Measurements from ENCODE around the gene DCAF4. TPM values are rescaled to one million over a fixed set of nuclear protein-coding genes. Genes with fewer than 3 reads are reported as not detected.

DCAF4 gene
- total RNA-seq, 1 experiment from 2014 or later, result 20.0 TPM

DNA sequence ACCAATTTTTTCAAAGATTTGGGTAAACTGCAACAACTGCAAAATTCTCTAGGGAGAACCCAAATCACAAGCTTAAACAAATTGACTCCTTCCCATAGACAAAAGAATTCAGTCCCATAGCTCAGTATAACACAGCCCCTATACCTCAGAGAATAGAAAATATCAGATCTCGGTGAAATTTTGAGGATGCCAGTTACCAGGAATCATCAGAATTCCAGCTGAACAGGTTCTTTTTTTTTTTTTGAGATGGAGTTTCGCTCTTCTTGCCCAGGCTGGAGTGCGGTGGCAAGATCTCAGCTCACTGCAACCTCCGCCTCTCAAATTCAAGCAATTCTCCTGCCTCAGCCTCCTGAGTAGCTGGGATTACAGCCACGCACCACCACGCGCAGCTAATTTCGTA lies 63.9 kb downstream of the DCAF4 start:
- Histone ChIP-seq H3K9me2 (ENCODE audit: insufficient read depth) (no peaks in the 10 kb centered on the region), H3K36me3 (ENCODE audit: low read depth) (no peaks in the 10 kb centered on the region), H2AFZ (no peak overlapping the region), H3K4me3 (no peak overlapping the region), H3K4me1 (replicated peaks; ENCODE audit: insufficient read depth) (no peaks in the 10 kb centered on the region), H3F3A (ENCODE audit: insufficient read depth, low read depth) (no peaks in the 10 kb centered on the region), H3K4me2 (no peak overlapping the region), H3K79me2 (ENCODE audit: low read depth) (no peaks in the 10 kb centered on the region), H3K27me3 (ENCODE audit: insufficient read depth, low read depth) (no peaks in the 10 kb centered on the region), H3K27ac (no peak overlapping the region), H4K20me1 (ENCODE audit: insufficient read depth) (no peaks in the 10 kb centered on the region), H3K9me3 (ENCODE audit: insufficient read depth, low read depth) (no peaks in the 10 kb centered on the region)
- intact Hi-C loops (cut with micrococcal nuclease; ENCODE audit: unreplicated experiment), result no loop called here
- TF ChIP-seq EZH2 (IDR thresholded peaks at IDR 0.05; ENCODE audit: low read depth), result no peak
- TF ChIP-seq CTCF (conservative IDR thresholded peaks at IDR 0.05), result no peak
- no TSS peak for BruUV-seq (replicated peaks)
- POLR2A ChIA-PET (ENCODE audit: unreplicated experiment), result no interaction called here
- CTCF ChIA-PET, result no interaction called here
- no peak for DNase-seq

GRCh38 chr14:72996916-72997315 lies 70.7 kb downstream of the DCAF4 start:
- no peak overlapping the region for H3K27ac ChIP-seq
- no peak overlapping the region for H3K4me2 ChIP-seq
- H3K79me2 ChIP-seq (ENCODE audit: low read depth), result no peaks in the 10 kb centered on the region
- ChIA-PET CTCF (no interaction called here), POLR2A (ENCODE audit: unreplicated experiment) (no interaction called here)
- H3K9me2 ChIP-seq (ENCODE audit: insufficient read depth), result no peaks in the 10 kb centered on the region
- no peaks in the 10 kb centered on the region for H3K36me3 ChIP-seq (ENCODE audit: low read depth)
- intact Hi-C loops (cut with micrococcal nuclease; ENCODE audit: unreplicated experiment), result no loop called here
- no peaks in the 10 kb centered on the region for H3K9me3 ChIP-seq (ENCODE audit: insufficient read depth, low read depth)
- H3K4me1 ChIP-seq (replicated peaks; ENCODE audit: insufficient read depth), result no peaks in the 10 kb centered on the region
- BruUV-seq (replicated peaks), result no TSS peak
- no peak overlapping the region for H3K4me3 ChIP-seq
- no peak for TF ChIP-seq CTCF (conservative IDR thresholded peaks at IDR 0.05)
- TF ChIP-seq EZH2 (IDR thresholded peaks at IDR 0.05; ENCODE audit: low read depth), result no peak
- DNase-seq, result no peak
- no peaks in the 10 kb centered on the region for H4K20me1 ChIP-seq (ENCODE audit: insufficient read depth)
- no peaks in the 10 kb centered on the region for H3F3A ChIP-seq (ENCODE audit: insufficient read depth, low read depth)
- H3K27me3 ChIP-seq (ENCODE audit: insufficient read depth, low read depth), result no peaks in the 10 kb centered on the region
- no peak overlapping the region for H2AFZ ChIP-seq

GRCh38 chr14:72998252-72998903 lies 72.1 kb downstream of the DCAF4 start:
- Histone ChIP-seq H3K4me1 (replicated peaks; ENCODE audit: insufficient read depth) (no peaks in the 10 kb centered on the region), H3K9me3 (ENCODE audit: insufficient read depth, low read depth) (no peaks in the 10 kb centered on the region), H3K79me2 (ENCODE audit: low read depth) (no peaks in the 10 kb centered on the region), H3K36me3 (ENCODE audit: low read depth) (no peaks in the 10 kb centered on the region), H3K27ac (no peak overlapping the region), H3F3A (ENCODE audit: insufficient read depth, low read depth) (no peaks in the 10 kb centered on the region), H3K9me2 (ENCODE audit: insufficient read depth) (no peaks in the 10 kb centered on the region), H3K4me2 (no peak overlapping the region), H4K20me1 (ENCODE audit: insufficient read depth) (no peaks in the 10 kb centered on the region), H2AFZ (no peak overlapping the region), H3K27me3 (ENCODE audit: insufficient read depth, low read depth) (no peaks in the 10 kb centered on the region), H3K4me3 (no peak overlapping the region)
- DNase-seq, result no peak
- no peak for TF ChIP-seq CTCF (conservative IDR thresholded peaks at IDR 0.05)
- no peak for TF ChIP-seq EZH2 (IDR thresholded peaks at IDR 0.05; ENCODE audit: low read depth)
- intact Hi-C loops (cut with micrococcal nuclease; ENCODE audit: unreplicated experiment), result no loop called here
- CTCF ChIA-PET, result no interaction called here
- POLR2A ChIA-PET (ENCODE audit: unreplicated experiment), result no interaction called here
- no TSS peak for BruUV-seq (replicated peaks)

All from PC-9 (cell line).